Adrenal gland (tissue), 19 donors: ENCODE results near the gene BLMH. TPM values are rescaled to one million over a fixed set of nuclear protein-coding genes. Genes with fewer than 3 reads are reported as not detected.

Source experiments
- DNase-seq, 7 donors: peaks; one replicate each; pipeline ENCODE4 v3.0.0-alpha.2; 2019 to 2020
- H3K27ac ChIP-seq, 5 donors: fragments of 200-600 bp; sonication (generic) in 4 of 5; 1 replicate in 3 of 5; 2 replicates in 2 of 5; pipeline versions ENCODE4 v1.5.1 to v1.8.0; 2016 to 2020; ENCODE audit warnings: mild to moderate bottlenecking in 1 of 5
- H3K27me3 ChIP-seq: fragments of 200-600 bp; 2 replicates; pipeline ENCODE4 v1.8.0; 2021
- H3K36me3 ChIP-seq, 2 donors: fragments of 200-600 bp; replicated peaks in 1 of 2; 1 replicate in 1 of 2; 2 replicates in 1 of 2; pipeline versions ENCODE4 v1.5.1 to v1.8.0; 2018 to 2022
- H3K4me1 ChIP-seq, 2 donors: fragments of 200-600 bp; replicated peaks in 1 of 2; 1 replicate in 1 of 2; 2 replicates in 1 of 2; pipeline versions ENCODE4 v1.5.1 to v1.8.0; 2018 to 2021
- H3K4me3 ChIP-seq, 4 donors: fragments of 200-600 bp; sonication (generic) in 3 of 4; one replicate each; pipeline ENCODE4 v1.5.1; 2016 to 2018
- H3K9me3 ChIP-seq, 3 donors: fragments of 200-600 bp; sonication (generic) in 1 of 3; replicated peaks in 1 of 3; 1 replicate in 2 of 3; 2 replicates in 1 of 3; pipeline versions ENCODE4 v1.5.1 to v1.8.0; 2016 to 2021
- POLR2A ChIP-seq, 2 donors: fragments of 450-650 bp; IDR thresholded peaks; one replicate each; pipeline ENCODE4 v1.6.1; 2017; ENCODE audit warnings: antibody characterized with exemption in 2 of 2, mild to moderate bottlenecking in 2 of 2, moderate library complexity in 1 of 2
- WGBS, 4 donors: extraction: QIAGEN DNeasy Blood & Tissue Kit in 2 of 4; methylation state at CpG; one replicate each; pipeline versions ENCODE4 v1.1.5 to v1.1.7; 2013 to 2017; 5-methylcytosine and 5-hydroxymethylcytosine counted together
- intact Hi-C, 2 donors: fragments of 100-400 bp; cut with DNase I; formaldehyde crosslinking; loops; one replicate each; pipeline versions ENCODE4 v1.14.1 to v1.15.0; 2022 to 2023
- long read RNA-seq, 10 donors: library from polyadenylated mRNA in 3 of 10; unstranded in 2 of 10; stranded (forward) in 1 of 10; transcript quantifications; one replicate each; pipeline ENCODE4 v2.0.0 and lab custom pipeline, GENCODE V29; 2021 to 2026
- polyA plus RNA-seq, 3 donors: library from polyadenylated mRNA; stranded (reverse); fragments of 200-250 nt in 2 of 3; fragments of 350-450 nt in 1 of 3; fragmentation: Illumina TruSeq in 1 of 3; extraction: RNeasy Lipid Tissue Mini Kit (QIAGEN cat#74804) in 1 of 3; gene quantifications; one replicate each; pipeline ENCODE4 v1.2.3, GENCODE V29; 2013 to 2014
- total RNA-seq, 9 donors: library from RNA; depleted of rRNA in 4 of 9; stranded (reverse); fragments of >200 nt in 4 of 9; fragments of 120-200 nt in 1 of 9; fragmentation: NEBNext Ultra II Directional in 1 of 9; extraction: Animal tissue kit (Norgen Biotek cat#: 25700) in 1 of 9; gene quantifications; one replicate each; pipeline versions ENCODE4 v1.1.0 to v1.2.4, GENCODE V29; 2013 to 2023
- TF ChIP-seq, protein P1 (sequence below), 6 experiments: fragments of 450-650 bp in 4 of 6; fragments of 200-600 bp in 2 of 6; sonication (generic) in 1 of 6; IDR thresholded peaks; 1 replicate in 5 of 6; 2 replicates in 1 of 6; pipeline versions ENCODE4 v1.5.1 to v1.8.0; 2016 to 2021; ENCODE audit warnings: antibody characterized with exemption in 6 of 6, mild to moderate bottlenecking in 2 of 6, moderate library complexity in 1 of 6
- donor health status: healthy with polysubstance abuse.
- donor health status: Bipolar disorder and iron deficiency.
- donor health status: DM: yes; HTN: yes; CAD: no.
- donor health status: DM: no; HTN: no; CAD: no.
- donor health status: DM: no; HTN: no; CAD: no.
- donor health status: DM: yes; HTN: yes; CAD: no.

The BLMH gene, protein sequence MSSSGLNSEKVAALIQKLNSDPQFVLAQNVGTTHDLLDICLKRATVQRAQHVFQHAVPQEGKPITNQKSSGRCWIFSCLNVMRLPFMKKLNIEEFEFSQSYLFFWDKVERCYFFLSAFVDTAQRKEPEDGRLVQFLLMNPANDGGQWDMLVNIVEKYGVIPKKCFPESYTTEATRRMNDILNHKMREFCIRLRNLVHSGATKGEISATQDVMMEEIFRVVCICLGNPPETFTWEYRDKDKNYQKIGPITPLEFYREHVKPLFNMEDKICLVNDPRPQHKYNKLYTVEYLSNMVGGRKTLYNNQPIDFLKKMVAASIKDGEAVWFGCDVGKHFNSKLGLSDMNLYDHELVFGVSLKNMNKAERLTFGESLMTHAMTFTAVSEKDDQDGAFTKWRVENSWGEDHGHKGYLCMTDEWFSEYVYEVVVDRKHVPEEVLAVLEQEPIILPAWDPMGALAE
- total RNA-seq = 10 to 100 TPM; 13.9 to 41.7 (median 20.0) TPM
- polyA plus RNA-seq = 10 to 100 TPM; 12.1 to 18.1 (median 13.4) TPM
- long read RNA-seq, donor 1, transcript BLMH-206 (1 exons, 2,079 nt) = major isoform, 26 of 36 reads
- long read RNA-seq, donor 1, transcript BLMH-201 (12 exons, 2,365 nt) = minor isoform, 8 of 36 reads
- long read RNA-seq, donor 1, partial matches to known transcripts = 0 of 36 reads
- long read RNA-seq, donor 1, other reads (novel, unspliced or antisense) = 0 of 36 reads
- long read RNA-seq, donor 2, transcript BLMH-201 (12 exons, 2,365 nt) = minor isoform, 12 of 38 reads
- long read RNA-seq, donor 2, transcript BLMH-206 (1 exons, 2,079 nt) = major isoform, 18 of 38 reads
- long read RNA-seq, donor 2, partial matches to known transcripts = 8 of 38 reads
- long read RNA-seq, donor 2, other reads (novel, unspliced or antisense) = 0 of 38 reads
- long read RNA-seq, donor 3, transcript BLMH-201 (12 exons, 2,365 nt) = minor isoform, 14 of 46 reads
- long read RNA-seq, donor 3, transcript BLMH-206 (1 exons, 2,079 nt) = major isoform, 31 of 46 reads
- long read RNA-seq, donor 3, partial matches to known transcripts = 0 of 46 reads
- long read RNA-seq, donor 3, other reads (novel, unspliced or antisense) = 0 of 46 reads
- long read RNA-seq, donor 4, transcript BLMH-201 (12 exons, 2,365 nt) = major isoform, 6 of 7 reads
- long read RNA-seq, donor 4, partial matches to known transcripts = 1 of 7 reads
- long read RNA-seq, donor 4, other reads (novel, unspliced or antisense) = 0 of 7 reads
- long read RNA-seq, donor 5, transcript BLMH-201 (12 exons, 2,365 nt) = major isoform, 33 of 42 reads
- long read RNA-seq, donor 5, partial matches to known transcripts = 1 of 42 reads
- long read RNA-seq, donor 5, other reads (novel, unspliced or antisense) = 6 of 42 reads
- long read RNA-seq, donor 6, partial matches to known transcripts = 1 of 7 reads
- long read RNA-seq, donor 6, other reads (novel, unspliced or antisense) = 3 of 7 reads
- long read RNA-seq, donor 7, transcript BLMH-206 (1 exons, 2,079 nt) = major isoform, 16 of 17 reads
- long read RNA-seq, donor 7, partial matches to known transcripts = 0 of 17 reads
- long read RNA-seq, donor 7, other reads (novel, unspliced or antisense) = 0 of 17 reads
- long read RNA-seq, donor 8, transcript BLMH-206 (1 exons, 2,079 nt) = major isoform, 22 of 43 reads
- long read RNA-seq, donor 8, transcript BLMH-201 (12 exons, 2,365 nt) = minor isoform, 15 of 43 reads
- long read RNA-seq, donor 8, partial matches to known transcripts = 6 of 43 reads
- long read RNA-seq, donor 8, other reads (novel, unspliced or antisense) = 0 of 43 reads
- long read RNA-seq, donor 9, transcript BLMH-206 (1 exons, 2,079 nt) = major isoform, 27 of 45 reads
- long read RNA-seq, donor 9, transcript BLMH-201 (12 exons, 2,365 nt) = minor isoform, 15 of 45 reads
- long read RNA-seq, donor 9, partial matches to known transcripts = 0 of 45 reads
- long read RNA-seq, donor 9, other reads (novel, unspliced or antisense) = 0 of 45 reads
- long read RNA-seq, donor 10, transcript BLMH-206 (1 exons, 2,079 nt) = major isoform, 7 of 11 reads
- long read RNA-seq, donor 10, partial matches to known transcripts = 0 of 11 reads
- long read RNA-seq, donor 10, other reads (novel, unspliced or antisense) = 0 of 11 reads

DNA sequence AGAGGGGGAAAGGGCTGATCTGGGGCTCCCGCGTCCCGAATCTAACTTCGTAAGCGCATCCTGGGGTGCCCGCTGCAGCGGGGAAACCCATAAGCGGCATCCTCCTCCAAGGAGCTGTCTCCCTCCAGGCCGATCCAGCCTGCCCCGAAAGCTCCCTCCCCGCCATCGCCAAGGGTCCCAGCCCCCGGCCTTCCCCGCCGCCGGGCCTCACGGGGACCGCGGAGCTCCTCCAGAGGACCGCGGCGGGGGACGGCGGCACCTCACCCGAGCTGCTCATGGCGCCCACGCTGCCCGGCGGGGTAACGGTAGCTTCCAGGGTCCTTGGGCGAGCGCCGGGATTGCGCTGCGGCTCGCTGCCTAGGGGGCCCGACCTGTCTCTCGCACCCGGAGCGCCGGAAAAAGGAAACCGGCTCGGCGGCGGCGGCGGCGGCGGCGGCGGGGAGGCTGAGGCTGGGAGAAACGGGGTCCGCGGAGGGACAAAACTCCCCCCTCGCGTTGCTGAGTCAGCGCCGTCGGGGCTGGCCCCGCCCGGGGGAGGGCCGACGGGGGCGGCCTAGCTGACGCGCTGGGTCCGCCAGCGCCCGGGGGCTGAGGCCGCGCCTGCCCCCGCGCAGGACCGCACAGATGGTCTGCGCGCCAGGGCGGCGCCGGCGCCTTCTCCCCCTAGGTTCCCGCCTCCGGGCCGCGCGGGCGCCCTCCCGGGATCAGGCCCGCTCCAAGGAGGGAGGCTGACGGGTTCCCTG, at the start of gene BLMH:
Gene BLMH (minus strand): TSS at position 402 of the 743 bp plus-strand sequence. CDS start 125 bp downstream, at position 277.
- Histone ChIP-seq H3K9me3 (no peaks in the 10 kb centered on the region), H3K27me3 (no peaks in the 10 kb centered on the region), H3K27ac (peak within 1 kb of the TSS in 4 of 5 donors; percentile 14 to 71 (median 59)), H3K4me1 (peaks cover 0 to 20% of the 10 kb centered on the region in 2 donors), H3K4me3 (peak within 1 kb of the TSS; percentile 62 to 93 (median 76)), H3K36me3 (peaks cover 0 to 22% of the 10 kb centered on the region in 2 donors)
- TF ChIP-seq, protein P1, sequence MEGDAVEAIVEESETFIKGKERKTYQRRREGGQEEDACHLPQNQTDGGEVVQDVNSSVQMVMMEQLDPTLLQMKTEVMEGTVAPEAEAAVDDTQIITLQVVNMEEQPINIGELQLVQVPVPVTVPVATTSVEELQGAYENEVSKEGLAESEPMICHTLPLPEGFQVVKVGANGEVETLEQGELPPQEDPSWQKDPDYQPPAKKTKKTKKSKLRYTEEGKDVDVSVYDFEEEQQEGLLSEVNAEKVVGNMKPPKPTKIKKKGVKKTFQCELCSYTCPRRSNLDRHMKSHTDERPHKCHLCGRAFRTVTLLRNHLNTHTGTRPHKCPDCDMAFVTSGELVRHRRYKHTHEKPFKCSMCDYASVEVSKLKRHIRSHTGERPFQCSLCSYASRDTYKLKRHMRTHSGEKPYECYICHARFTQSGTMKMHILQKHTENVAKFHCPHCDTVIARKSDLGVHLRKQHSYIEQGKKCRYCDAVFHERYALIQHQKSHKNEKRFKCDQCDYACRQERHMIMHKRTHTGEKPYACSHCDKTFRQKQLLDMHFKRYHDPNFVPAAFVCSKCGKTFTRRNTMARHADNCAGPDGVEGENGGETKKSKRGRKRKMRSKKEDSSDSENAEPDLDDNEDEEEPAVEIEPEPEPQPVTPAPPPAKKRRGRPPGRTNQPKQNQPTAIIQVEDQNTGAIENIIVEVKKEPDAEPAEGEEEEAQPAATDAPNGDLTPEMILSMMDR (IDR thresholded peaks at IDR 0.05) = no peak
- peak; percentile 58 to 76 for TF ChIP-seq POLR2A (IDR thresholded peaks at IDR 0.05)
- WGBS, 4 donors = 0 to 1% (median 0%) methylated on average over 5 to 88 of the region's 89 CpGs
- intact Hi-C loops = no loop called here
- peak; percentile 70 to 84 (median 77) for DNase-seq

DNA sequence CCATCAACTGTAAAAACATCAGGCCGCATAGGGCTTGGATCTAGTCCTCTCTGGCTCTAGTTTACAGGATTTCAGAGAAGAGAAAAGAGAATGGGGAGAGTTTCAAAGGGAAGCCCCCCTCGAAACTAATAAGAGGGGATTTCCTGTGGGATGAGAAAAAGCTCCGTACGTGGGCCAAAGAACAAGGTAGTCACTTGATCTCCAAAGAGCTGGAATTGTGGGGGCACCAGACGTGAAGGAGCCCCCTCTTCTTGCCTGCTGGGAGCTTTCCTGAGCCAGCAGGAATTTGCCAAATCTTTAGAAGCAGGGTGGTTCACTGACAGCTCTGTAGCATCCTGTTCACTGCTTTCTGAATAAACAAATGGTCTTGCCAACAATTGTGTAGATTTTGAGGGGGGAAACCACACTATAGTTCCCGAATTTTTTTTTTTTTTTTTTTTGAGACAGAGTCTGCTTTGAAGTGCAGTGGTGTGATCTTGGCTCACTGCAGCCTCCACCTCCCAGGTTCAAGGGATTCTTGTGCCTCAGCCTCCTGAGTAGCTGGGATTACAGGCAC, 49.1 kb upstream of the BLMH start:
- Histone ChIP-seq H3K36me3 (no peaks in the 10 kb centered on the region), H3K9me3 (no peaks in the 10 kb centered on the region), H3K4me3 (no peak overlapping the region), H3K27me3 (no peaks in the 10 kb centered on the region), H3K4me1 (peaks cover 0 to 17% of the 10 kb centered on the region in 2 donors), H3K27ac (peak overlapping the region in 2 of 5 donors; percentile 63 to 69)
- no peak for TF ChIP-seq POLR2A (IDR thresholded peaks at IDR 0.05)
- TF ChIP-seq, protein P1 (IDR thresholded peaks at IDR 0.05) = no peak
- DNase-seq = no peak
- intact Hi-C loops = loop anchor here in 1 of 2 donors (10.0 kb wide), 1 partner anchor 134 kb away; the partner anchor contains the start of gene GOSR1
- 40 to 62% (median 45%) methylated on average over 6 of the region's 6 CpGs for WGBS, 4 donors
